A673 (cell line): ENCODE results near the gene GRB10. TPM values are rescaled to one million over a fixed set of nuclear protein-coding genes. Genes with fewer than 3 reads are reported as not detected.

Experiments
- BruUV-seq: library from RNA; stranded (reverse); fragments of 400-500 nt; replicated peaks from 2 replicates; lab custom pipeline; 2021; lab: Mats Ljungman, UMichigan
- CTCF ChIA-PET: fragments of 300-600 bp; sonication (Branson Sonifier 250); formaldehyde crosslinking; loops from one replicate; lab custom pipeline; 2022; ENCODE audit warnings: antibody characterized with exemption; lab: Charles Lee
- POLR2A ChIA-PET: fragments of 300-600 bp; sonication (Branson Sonifier 250); formaldehyde crosslinking; loops from one replicate; lab custom pipeline; 2022; ENCODE audit warnings: antibody characterized with exemption; ENCODE audit not compliant: low non-redundant PET; lab: Charles Lee
- DNase-seq: peaks from one replicate; pipeline ENCODE4 v3.0.0-alpha.2; 2015; ENCODE audit warnings: low spot score
- H3K27ac ChIP-seq: fragments of 200-600 bp; sonication (generic); 2 replicates; pipeline ENCODE4 v1.5.1; 2016; ENCODE audit warnings: mixed run types, low read depth, mild to moderate bottlenecking, mixed read lengths, antibody characterized with exemption, low read length; ENCODE audit not compliant: poor library complexity, severe bottlenecking
- H3K27me3 ChIP-seq: fragments of 200-600 bp; sonication (generic); replicated peaks from 2 replicates; pipeline ENCODE4 v1.6.1; 2017; ENCODE audit warnings: mixed run types, low read depth, mild to moderate bottlenecking, mixed read lengths, antibody characterized with exemption, low read length; ENCODE audit not compliant: insufficient read depth, poor library complexity
- H3K36me3 ChIP-seq: fragments of 200-600 bp; sonication (generic); 2 replicates; pipeline ENCODE4 v1.6.1; 2016; ENCODE audit warnings: mixed run types, mild to moderate bottlenecking, mixed read lengths, antibody characterized with exemption, low read length; ENCODE audit not compliant: insufficient read depth, poor library complexity, severe bottlenecking
- H3K4me1 ChIP-seq: fragments of 200-600 bp; sonication (generic); 2 replicates; pipeline ENCODE4 v1.6.1; 2017; ENCODE audit warnings: mixed run types, mild to moderate bottlenecking, mixed read lengths, antibody characterized with exemption, low read length; ENCODE audit not compliant: insufficient read depth, poor library complexity, severe bottlenecking
- H3K4me3 ChIP-seq: fragments of 200-600 bp; sonication (generic); 2 replicates; pipeline ENCODE4 v1.5.1; 2016; ENCODE audit warnings: low read depth, mixed run types, mild to moderate bottlenecking, mixed read lengths, low read length; ENCODE audit not compliant: poor library complexity, severe bottlenecking
- H3K9me3 ChIP-seq: fragments of 200-600 bp; sonication (generic); 2 replicates; pipeline ENCODE4 v1.6.1; 2016; ENCODE audit warnings: mixed run types, low read depth, mild to moderate bottlenecking, mixed read lengths, antibody characterized with exemption, low read length; ENCODE audit not compliant: poor library complexity, severe bottlenecking
- EZH2 ChIP-seq: fragments of 200-600 bp; sonication (generic); IDR thresholded peaks from 2 replicates; pipeline ENCODE4 v1.6.1; 2017; ENCODE audit warnings: borderline replicate concordance, low read depth, mild to moderate bottlenecking, mixed read lengths, antibody characterized with exemption, low read length; ENCODE audit not compliant: poor library complexity, severe bottlenecking
- intact Hi-C: fragments of 100-400 bp; cut with micrococcal nuclease; formaldehyde crosslinking; loops from one replicate; pipeline ENCODE4 v1.10.0; 2022; ENCODE audit not compliant: unreplicated experiment
- total RNA-seq: library from RNA; stranded (reverse); gene quantifications from 2 replicates; pipeline ENCODE4 v1.2.3, GENCODE V29; 2021
- TF ChIP-seq, protein P1 (sequence below): fragments of 300-800, 200-600 bp; sonication (generic); conservative IDR thresholded peaks from 2 replicates; pipeline ENCODE4 v1.5.1; 2017; ENCODE audit warnings: low read depth, mild to moderate bottlenecking, antibody characterized with exemption, low read length, moderate library complexity, mixed read lengths

Gene GRB10
- total RNA-seq, 1 experiment from 2014 or later: 0.41 TPM

DNA sequence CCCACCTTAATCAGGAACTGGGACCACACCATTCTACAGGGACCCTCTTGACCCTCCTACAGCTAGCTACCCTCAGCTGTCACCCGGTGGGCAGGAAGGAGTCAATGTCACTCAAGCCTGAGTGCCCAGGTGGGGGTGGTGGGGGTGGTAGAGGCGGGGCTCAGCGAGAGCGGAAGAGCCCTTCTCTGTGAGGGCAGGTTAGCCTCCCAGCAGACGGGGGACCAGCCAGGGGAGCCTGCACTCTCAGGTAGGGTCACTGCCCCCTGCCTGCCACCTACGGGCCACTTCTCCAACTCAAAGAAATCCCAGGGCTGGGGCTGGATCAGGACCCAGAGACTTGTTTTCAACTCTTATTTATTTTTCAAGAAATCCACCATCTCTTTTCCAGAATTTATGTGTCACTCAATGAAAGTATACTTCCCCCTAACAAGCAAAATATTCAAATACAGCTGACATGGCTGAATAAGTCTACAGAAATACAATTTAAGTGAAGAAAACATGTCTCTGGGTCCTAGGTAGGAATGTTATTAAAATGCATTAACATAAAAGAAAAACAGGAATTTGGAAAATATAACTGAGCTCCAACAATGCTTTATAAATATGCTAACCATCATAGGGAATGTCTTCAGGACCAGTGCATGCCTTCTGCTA is 154.1 kb downstream of the GRB10 start:
- Histone ChIP-seq H3K27ac (no peak overlapping the region), H3K36me3 (no peaks in the 10 kb centered on the region), H3K4me1 (no peaks in the 10 kb centered on the region), H3K9me3 (no peaks in the 10 kb centered on the region), H3K4me3 (no peak overlapping the region), H3K27me3 (peaks cover 5% of the 10 kb centered on the region)
- POLR2A ChIA-PET: no interaction called here
- no peak for TF ChIP-seq EZH2
- TF ChIP-seq, protein P1, sequence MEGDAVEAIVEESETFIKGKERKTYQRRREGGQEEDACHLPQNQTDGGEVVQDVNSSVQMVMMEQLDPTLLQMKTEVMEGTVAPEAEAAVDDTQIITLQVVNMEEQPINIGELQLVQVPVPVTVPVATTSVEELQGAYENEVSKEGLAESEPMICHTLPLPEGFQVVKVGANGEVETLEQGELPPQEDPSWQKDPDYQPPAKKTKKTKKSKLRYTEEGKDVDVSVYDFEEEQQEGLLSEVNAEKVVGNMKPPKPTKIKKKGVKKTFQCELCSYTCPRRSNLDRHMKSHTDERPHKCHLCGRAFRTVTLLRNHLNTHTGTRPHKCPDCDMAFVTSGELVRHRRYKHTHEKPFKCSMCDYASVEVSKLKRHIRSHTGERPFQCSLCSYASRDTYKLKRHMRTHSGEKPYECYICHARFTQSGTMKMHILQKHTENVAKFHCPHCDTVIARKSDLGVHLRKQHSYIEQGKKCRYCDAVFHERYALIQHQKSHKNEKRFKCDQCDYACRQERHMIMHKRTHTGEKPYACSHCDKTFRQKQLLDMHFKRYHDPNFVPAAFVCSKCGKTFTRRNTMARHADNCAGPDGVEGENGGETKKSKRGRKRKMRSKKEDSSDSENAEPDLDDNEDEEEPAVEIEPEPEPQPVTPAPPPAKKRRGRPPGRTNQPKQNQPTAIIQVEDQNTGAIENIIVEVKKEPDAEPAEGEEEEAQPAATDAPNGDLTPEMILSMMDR: no peak
- BruUV-seq: no TSS peak
- DNase-seq: no peak
- intact Hi-C loops: no loop called here
- CTCF ChIA-PET: no interaction called here

DNA sequence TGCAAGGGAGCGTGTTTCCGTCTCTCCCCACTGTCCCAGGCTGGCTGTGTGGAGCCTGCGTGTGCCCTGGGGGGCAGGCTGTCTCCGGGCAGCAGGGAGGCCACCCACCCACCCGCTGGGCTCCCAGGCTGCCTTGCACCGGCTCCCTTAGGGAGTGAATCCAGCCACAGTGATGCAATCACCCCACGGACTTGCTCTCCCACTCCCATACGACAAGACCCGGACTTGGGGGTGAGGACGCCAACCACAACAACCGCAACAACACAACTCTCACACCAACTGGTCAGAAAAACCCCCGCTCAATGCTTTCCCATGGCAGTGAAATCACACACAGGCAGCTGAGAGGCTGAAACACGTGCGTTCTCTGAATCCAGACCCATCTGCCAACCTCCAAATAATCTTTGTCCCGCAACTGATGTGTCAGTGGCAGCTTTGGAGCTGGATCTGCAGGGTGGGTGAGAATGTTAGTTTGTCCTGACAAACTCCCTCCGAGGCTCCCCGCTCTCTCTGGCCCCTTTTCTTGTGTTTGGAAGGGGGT is 154.8 kb downstream of the GRB10 start:
- Histone ChIP-seq H3K4me1 (no peaks in the 10 kb centered on the region), H3K9me3 (no peaks in the 10 kb centered on the region), H3K4me3 (no peak overlapping the region), H3K27me3 (peaks cover 5% of the 10 kb centered on the region), H3K27ac (no peak overlapping the region), H3K36me3 (no peaks in the 10 kb centered on the region)
- TF ChIP-seq, protein P1: no peak
- TF ChIP-seq EZH2: no peak
- no TSS peak for BruUV-seq
- POLR2A ChIA-PET: no interaction called here
- DNase-seq: no peak
- CTCF ChIA-PET: no interaction called here
- intact Hi-C loops: no loop called here

DNA sequence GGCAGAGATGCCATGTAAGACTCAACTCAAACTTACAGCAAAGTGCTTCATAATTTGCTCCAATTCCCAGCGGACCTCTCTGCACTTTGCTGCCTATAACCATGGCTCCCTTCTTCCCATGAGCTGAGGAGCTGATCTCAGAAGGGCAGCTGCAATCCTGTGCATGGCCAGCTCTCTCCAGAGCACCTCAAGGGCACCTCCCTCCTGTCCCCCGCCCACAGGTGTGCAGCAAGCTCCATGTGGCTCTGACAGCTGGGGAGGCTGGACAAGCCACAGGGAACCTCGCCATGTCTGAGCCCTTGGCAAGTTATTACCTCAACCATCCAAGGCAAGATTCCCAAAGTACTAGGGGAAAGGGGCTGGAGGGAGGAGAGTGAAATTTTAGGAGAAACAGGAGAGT is 156.4 kb downstream of the GRB10 start:
- intact Hi-C loops: no loop called here
- no TSS peak for BruUV-seq
- Histone ChIP-seq H3K36me3 (no peaks in the 10 kb centered on the region), H3K4me3 (no peak overlapping the region), H3K9me3 (no peaks in the 10 kb centered on the region), H3K4me1 (no peaks in the 10 kb centered on the region), H3K27ac (no peak overlapping the region), H3K27me3 (peaks cover 8% of the 10 kb centered on the region)
- no peak for TF ChIP-seq EZH2
- TF ChIP-seq, protein P1: no peak
- POLR2A ChIA-PET: no interaction called here
- CTCF ChIA-PET: no interaction called here
- DNase-seq: no peak
